Stomach smooth muscle (tissue), 2 donors: ENCODE measurements around the gene ADAM11.

ENCODE experiments used
- H3K27ac ChIP-seq: one replicate; pipeline ENCODE4 v1.7.0; 2013; ENCODE audit warnings: mild to moderate bottlenecking, low read length, inconsistent platforms
- H3K27me3 ChIP-seq, 2 donors: one replicate each; pipeline ENCODE4 v1.7.0; 2013; ENCODE audit warnings: low read length in 2 of 2; ENCODE audit not compliant: insufficient read depth in 2 of 2, control insufficient read depth in 1 of 2
- H3K36me3 ChIP-seq, 2 donors: one replicate each; pipeline ENCODE4 v1.7.0; 2013; ENCODE audit warnings: low read length in 2 of 2; ENCODE audit not compliant: control insufficient read depth in 2 of 2, insufficient read depth in 2 of 2
- H3K4me1 ChIP-seq: one replicate; pipeline ENCODE4 v1.7.0; 2013; ENCODE audit warnings: low read length; ENCODE audit not compliant: control insufficient read depth, insufficient read depth
- H3K4me3 ChIP-seq, 2 donors: one replicate each; pipeline ENCODE4 v1.7.0; 2013; ENCODE audit warnings: low read length in 2 of 2
- H3K9ac ChIP-seq, 2 donors: one replicate each; pipeline ENCODE4 v1.7.0; 2013; ENCODE audit warnings: low read length in 2 of 2, mild to moderate bottlenecking in 1 of 2
- H3K9me3 ChIP-seq, 2 donors: one replicate each; pipeline ENCODE4 v1.7.0; 2013; ENCODE audit warnings: low read length in 2 of 2; ENCODE audit not compliant: control insufficient read depth in 2 of 2
- donor health status: healthy.
- donor health status: Pancreatic carcinoma.

ADAM11 gene

DNA sequence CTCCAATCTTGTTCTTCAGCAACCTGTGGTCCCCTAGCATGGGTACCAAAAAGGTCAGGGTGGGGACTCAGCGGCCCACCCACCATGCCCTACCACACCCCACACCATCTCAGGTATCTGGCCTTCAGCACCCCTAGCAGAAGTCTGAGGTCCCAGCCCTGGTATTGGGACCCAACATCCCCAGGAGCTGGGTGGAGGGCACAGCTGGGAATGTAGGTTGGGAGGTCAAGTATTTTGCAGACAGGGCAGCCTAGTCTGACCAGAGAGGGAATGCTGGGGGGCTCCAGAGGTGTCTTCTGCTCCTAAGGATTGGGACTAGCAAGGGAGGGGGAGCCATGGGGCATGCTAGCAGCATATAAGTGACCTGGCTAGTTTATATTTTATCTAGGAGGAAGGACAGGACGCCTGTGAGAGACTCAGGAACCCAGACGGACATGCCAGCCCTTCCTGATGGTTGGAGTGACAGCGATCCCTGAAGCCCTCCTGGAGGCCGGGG is 822 bp upstream of the ADAM11 start:
- Histone ChIP-seq H3K9ac (no peak overlapping the region), H3K27me3 (peaks cover 25 to 27% of the 10 kb centered on the region in 2 donors), H3K36me3 (no peaks in the 10 kb centered on the region), H3K4me1 (peaks cover 11% of the 10 kb centered on the region), H3K27ac (no peak overlapping the region), H3K4me3 (no peak overlapping the region), H3K9me3 (no peaks in the 10 kb centered on the region)

DNA sequence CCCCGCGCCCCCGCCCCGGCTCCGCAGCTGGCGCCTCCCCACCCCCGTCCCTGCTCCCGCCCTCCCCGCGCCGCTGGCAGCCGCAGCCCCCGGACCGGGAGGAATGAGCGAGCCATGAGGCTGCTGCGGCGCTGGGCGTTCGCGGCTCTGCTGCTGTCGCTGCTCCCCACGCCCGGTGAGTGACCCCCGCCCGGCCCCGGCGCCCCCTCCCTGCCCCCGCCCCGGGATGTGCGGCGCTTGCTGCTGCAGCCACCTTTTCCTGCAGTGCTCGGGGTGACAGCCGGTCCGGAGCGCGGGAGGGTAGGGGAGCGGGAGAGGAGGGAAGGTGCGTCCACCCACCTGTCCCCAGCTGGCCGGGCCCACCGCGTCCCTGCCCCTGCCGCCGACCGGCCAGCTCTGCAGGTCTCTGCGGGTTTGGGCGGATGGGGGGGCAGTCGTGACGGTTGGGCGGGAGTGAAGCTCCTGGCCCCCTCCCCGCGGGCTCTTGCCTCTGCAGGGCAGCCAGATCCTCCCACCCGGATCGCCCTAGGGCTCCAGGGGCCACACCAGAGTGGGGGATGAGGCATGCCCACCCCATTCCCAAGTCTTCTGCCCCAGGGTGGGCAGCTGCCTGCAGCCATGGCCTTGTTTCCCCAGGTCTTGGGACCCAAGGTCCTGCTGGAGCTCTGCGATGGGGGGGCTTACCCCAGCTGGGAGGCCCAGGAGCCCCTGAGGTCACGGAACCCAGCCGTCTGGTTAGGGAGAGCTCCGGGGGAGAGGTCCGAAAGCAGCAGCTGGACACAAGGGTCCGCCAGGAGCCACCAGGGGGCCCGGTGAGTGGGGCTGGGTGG is 513 bp downstream of the ADAM11 start:
- no peak overlapping the region for H3K9ac ChIP-seq
- no peak overlapping the region for H3K27ac ChIP-seq
- H3K9me3 ChIP-seq, result no peaks in the 10 kb centered on the region
- peaks cover 25 to 27% of the 10 kb centered on the region in 2 donors for H3K27me3 ChIP-seq
- H3K4me3 ChIP-seq, result peak overlapping the region; percentile 19 to 49
- peaks cover 11% of the 10 kb centered on the region for H3K4me1 ChIP-seq
- no peaks in the 10 kb centered on the region for H3K36me3 ChIP-seq

DNA sequence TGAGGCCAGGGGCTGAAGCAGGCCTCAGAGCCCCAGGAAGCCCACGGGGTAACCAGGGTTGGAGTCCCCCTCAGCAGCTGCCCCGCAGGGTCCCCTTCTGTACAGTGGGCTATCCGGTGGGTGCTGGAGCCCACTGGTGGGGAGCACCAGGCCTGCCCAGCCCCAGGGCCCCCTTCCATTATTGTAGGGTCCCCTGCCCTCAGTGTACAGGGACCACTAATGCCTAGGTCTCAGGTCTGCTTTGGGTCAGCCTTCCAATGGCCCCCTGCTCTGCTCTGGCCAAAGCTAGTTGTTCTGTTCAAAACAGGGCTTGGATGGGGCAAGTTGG is 1.1 kb downstream of the ADAM11 start:
- no peaks in the 10 kb centered on the region for H3K36me3 ChIP-seq
- H3K4me1 ChIP-seq, result peaks cover 11% of the 10 kb centered on the region
- H3K4me3 ChIP-seq, result no peak overlapping the region
- H3K9ac ChIP-seq, result no peak overlapping the region
- peaks cover 25 to 27% of the 10 kb centered on the region in 2 donors for H3K27me3 ChIP-seq
- no peaks in the 10 kb centered on the region for H3K9me3 ChIP-seq
- no peak overlapping the region for H3K27ac ChIP-seq

GRCh38 chr17:44760474-44761308 is 1.9 kb downstream of the ADAM11 start:
- H3K9ac ChIP-seq, result no peak overlapping the region
- H3K36me3 ChIP-seq, result no peaks in the 10 kb centered on the region
- H3K27ac ChIP-seq, result no peak overlapping the region
- H3K4me1 ChIP-seq, result peaks cover 11% of the 10 kb centered on the region
- no peak overlapping the region for H3K4me3 ChIP-seq
- peaks cover 25 to 27% of the 10 kb centered on the region in 2 donors for H3K27me3 ChIP-seq
- H3K9me3 ChIP-seq, result no peaks in the 10 kb centered on the region

GRCh38 chr17:44761932-44762810 is 3.4 kb downstream of the ADAM11 start:
- Histone ChIP-seq H3K4me3 (no peak overlapping the region), H3K27me3 (peaks cover 25 to 31% of the 10 kb centered on the region in 2 donors), H3K4me1 (peaks cover 11% of the 10 kb centered on the region), H3K36me3 (no peaks in the 10 kb centered on the region), H3K27ac (no peak overlapping the region), H3K9ac (no peak overlapping the region), H3K9me3 (no peaks in the 10 kb centered on the region)

DNA sequence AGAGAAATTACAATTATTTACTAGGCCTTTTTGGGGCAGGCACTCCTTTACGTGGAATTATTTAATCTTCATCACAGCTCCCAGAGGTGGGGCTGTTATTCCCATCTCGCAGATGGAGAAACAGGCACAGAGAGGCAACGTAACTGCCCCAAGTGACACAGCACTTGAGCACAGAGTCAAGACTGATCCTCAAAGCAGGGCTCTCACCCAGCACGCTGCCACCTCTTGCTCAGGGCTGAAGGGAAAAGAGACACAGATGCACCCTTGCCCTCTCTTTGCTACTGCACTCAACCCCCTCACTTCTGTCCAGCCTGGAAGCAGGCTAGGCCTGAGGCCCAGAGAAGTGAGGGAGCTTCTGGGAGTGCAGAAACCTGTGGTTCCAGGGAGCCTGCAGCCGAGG is 4.4 kb downstream of the ADAM11 start:
- Histone ChIP-seq H3K9me3 (no peaks in the 10 kb centered on the region), H3K27ac (no peak overlapping the region), H3K4me3 (no peak overlapping the region), H3K27me3 (peaks cover 21 to 24% of the 10 kb centered on the region in 2 donors), H3K36me3 (no peaks in the 10 kb centered on the region), H3K4me1 (peaks cover 11% of the 10 kb centered on the region), H3K9ac (no peak overlapping the region)

GRCh38 chr17:44765965-44766364 is 7.2 kb downstream of the ADAM11 start:
- Histone ChIP-seq H3K4me3 (no peak overlapping the region), H3K36me3 (no peaks in the 10 kb centered on the region), H3K27ac (no peak overlapping the region), H3K9ac (no peak overlapping the region), H3K4me1 (no peaks in the 10 kb centered on the region), H3K9me3 (no peaks in the 10 kb centered on the region), H3K27me3 (peaks cover 0 to 11% of the 10 kb centered on the region in 2 donors)

DNA sequence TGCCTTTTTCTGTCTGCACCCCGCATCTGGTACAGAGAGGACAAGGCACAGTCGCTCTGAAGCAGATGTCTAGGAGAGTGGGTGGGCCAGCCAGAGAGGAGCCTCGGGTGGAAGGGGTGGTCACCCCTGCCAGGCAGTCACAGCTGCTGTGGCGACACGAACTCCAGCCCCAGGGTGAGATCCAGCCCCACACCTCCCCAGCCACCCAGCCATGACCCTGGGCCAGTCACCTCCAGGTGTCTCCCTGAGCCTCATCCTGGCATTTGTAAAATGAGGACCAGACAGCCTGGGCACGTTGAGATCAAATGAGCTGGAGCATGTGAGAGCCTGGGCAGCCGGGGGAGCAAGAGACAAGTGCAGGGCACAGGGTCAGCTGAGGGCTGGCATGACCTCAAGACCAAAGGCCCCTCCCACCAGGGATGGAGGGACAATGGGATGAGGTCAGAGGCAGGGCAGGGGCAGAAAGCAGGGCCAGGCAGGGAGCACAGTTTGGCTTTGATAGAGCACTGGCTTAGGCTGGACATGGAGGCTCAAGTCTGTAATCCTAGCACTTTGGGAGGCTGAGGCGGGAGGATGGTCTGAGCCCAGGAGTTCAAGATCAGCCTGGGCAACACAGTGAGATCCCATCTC is 7.7 kb downstream of the ADAM11 start:
- Histone ChIP-seq H3K36me3 (no peaks in the 10 kb centered on the region), H3K9me3 (no peaks in the 10 kb centered on the region), H3K4me3 (no peak overlapping the region), H3K9ac (no peak overlapping the region), H3K27ac (no peak overlapping the region), H3K4me1 (no peaks in the 10 kb centered on the region), H3K27me3 (peaks cover 0 to 5% of the 10 kb centered on the region in 2 donors)

DNA sequence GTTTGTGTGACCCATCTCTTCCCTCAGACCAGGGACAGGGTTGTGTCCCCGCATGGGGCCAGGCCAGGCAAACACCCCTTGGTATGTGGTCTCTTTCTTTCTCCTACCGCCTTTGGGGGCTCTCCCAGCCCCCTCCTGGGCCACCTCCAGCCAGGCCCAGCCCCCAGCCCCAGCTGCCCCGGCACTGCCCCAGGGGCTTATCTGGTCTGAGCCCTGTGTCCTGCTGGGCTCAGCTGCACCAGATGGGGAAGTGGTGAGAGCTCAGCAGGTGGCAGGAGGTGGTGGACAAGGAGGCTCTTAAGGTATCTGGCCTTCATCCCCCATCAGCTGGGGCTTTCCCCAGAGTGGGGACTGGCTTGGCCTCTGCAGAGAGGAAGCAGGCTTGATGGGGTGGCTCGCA is 8.7 kb downstream of the ADAM11 start:
- no peaks in the 10 kb centered on the region for H3K9me3 ChIP-seq
- no peak overlapping the region for H3K4me3 ChIP-seq
- no peak overlapping the region for H3K27ac ChIP-seq
- H3K4me1 ChIP-seq, result no peaks in the 10 kb centered on the region
- no peaks in the 10 kb centered on the region for H3K36me3 ChIP-seq
- peaks cover 4 to 5% of the 10 kb centered on the region in 2 donors for H3K27me3 ChIP-seq
- H3K9ac ChIP-seq, result no peak overlapping the region
